ENCODE data around the gene LRRC58.
A peak's percentile ranks its signal among the peaks of the same experiment; 100 is the strongest.

The LRRC58 gene

GRCh38 chr3:120355486-120355885 lies 6.3 kb upstream of the LRRC58 start:
- Mint-ChIP-seq H3K4me3 (no peak overlapping the region), H3K27ac (no peak overlapping the region), H3K27me3 (peaks cover 7 to 29% of the 10 kb centered on the region in 2 donors), H3K4me1 (ENCODE audit: low read depth in 2 of 2) (no peaks in the 10 kb centered on the region), H3K36me3 (ENCODE audit: insufficient read depth) (no peaks in the 10 kb centered on the region), H3K9me3 (no peaks in the 10 kb centered on the region)
- ATAC-seq (replicated peaks) = no peak
- no peak for DNase-seq

- H3K9me3 Mint-ChIP-seq = no peaks in the 10 kb centered on the region
- H3K27ac Mint-ChIP-seq = no peak overlapping the region
- peaks cover 3 to 6% of the 10 kb centered on the region in 2 donors for H3K4me1 Mint-ChIP-seq (ENCODE audit: low read depth in 2 of 2)
- H3K4me3 Mint-ChIP-seq = no peak overlapping the region
- DNase-seq (no peak), ATAC-seq (replicated peaks) (no peak)
- H3K36me3 Mint-ChIP-seq (ENCODE audit: insufficient read depth) = peaks cover 10% of the 10 kb centered on the region
- peaks cover 7 to 25% of the 10 kb centered on the region in 2 donors for H3K27me3 Mint-ChIP-seq
Observed at GRCh38 chr3:120353463-120353862, 4.3 kb upstream of the LRRC58 start.

- ATAC-seq (replicated peaks) = no peak
- Mint-ChIP-seq H3K27ac (no peak overlapping the region), H3K36me3 (ENCODE audit: insufficient read depth) (peaks cover 19% of the 10 kb centered on the region), H3K9me3 (no peaks in the 10 kb centered on the region), H3K27me3 (peaks cover 7 to 15% of the 10 kb centered on the region in 2 donors), H3K4me3 (no peak overlapping the region), H3K4me1 (ENCODE audit: low read depth in 2 of 2) (peaks cover 13 to 16% of the 10 kb centered on the region in 2 donors)
- no peak for DNase-seq
Observed at GRCh38 chr3:120352017-120352416, 2.9 kb upstream of the LRRC58 start.

- H3K9me3 Mint-ChIP-seq = no peaks in the 10 kb centered on the region
- H3K27ac Mint-ChIP-seq = no peak overlapping the region
- peaks cover 24% of the 10 kb centered on the region for H3K36me3 Mint-ChIP-seq (ENCODE audit: insufficient read depth)
- H3K4me1 Mint-ChIP-seq (ENCODE audit: low read depth in 2 of 2) = peaks cover 24 to 30% of the 10 kb centered on the region in 2 donors
- ATAC-seq (replicated peaks) (no peak), DNase-seq (no peak)
- H3K4me3 Mint-ChIP-seq = peak overlapping the region; percentile 84 to 87
- H3K27me3 Mint-ChIP-seq = peaks cover 7 to 14% of the 10 kb centered on the region in 2 donors
Observed at GRCh38 chr3:120350401-120350941, 1.3 kb upstream of the LRRC58 start.

- Mint-ChIP-seq H3K27ac (peak overlapping the region; percentile 80 to 85), H3K36me3 (ENCODE audit: insufficient read depth) (peaks cover 25% of the 10 kb centered on the region), H3K4me1 (ENCODE audit: low read depth in 2 of 2) (peaks cover 28 to 37% of the 10 kb centered on the region in 2 donors), H3K9me3 (no peaks in the 10 kb centered on the region), H3K27me3 (peaks cover 7 to 9% of the 10 kb centered on the region in 2 donors), H3K4me3 (peak overlapping the region; percentile 84 to 87)
- no peak for DNase-seq
- ATAC-seq (replicated peaks) = no peak
Observed at GRCh38 chr3:120349855-120350125, 636 bp upstream of the LRRC58 start.

GRCh38 chr3:120348065-120348990 lies 826 bp downstream of the LRRC58 start:
- Mint-ChIP-seq H3K4me3 (peak overlapping the region; percentile 84 to 87), H3K4me1 (ENCODE audit: low read depth in 2 of 2) (peaks cover 38 to 50% of the 10 kb centered on the region in 2 donors), H3K27ac (peak overlapping the region; percentile 80 to 85), H3K9me3 (no peaks in the 10 kb centered on the region), H3K36me3 (ENCODE audit: insufficient read depth) (peaks cover 31% of the 10 kb centered on the region), H3K27me3 (no peaks in the 10 kb centered on the region)
- DNase-seq (peak; percentile 44 to 52 (median 51)), ATAC-seq (replicated peaks) (peak; percentile 55)

GRCh38 chr3:120344349-120344748 lies 4.8 kb downstream of the LRRC58 start:
- DNase-seq (no peak), ATAC-seq (replicated peaks) (peak; percentile 28)
- H3K4me3 Mint-ChIP-seq = peak overlapping the region; percentile 34 to 58
- H3K36me3 Mint-ChIP-seq (ENCODE audit: insufficient read depth) = peaks cover 29% of the 10 kb centered on the region
- H3K27me3 Mint-ChIP-seq = no peaks in the 10 kb centered on the region
- peak overlapping the region; percentile 33 to 75 for H3K27ac Mint-ChIP-seq
- no peaks in the 10 kb centered on the region for H3K9me3 Mint-ChIP-seq
- H3K4me1 Mint-ChIP-seq (ENCODE audit: low read depth in 2 of 2) = peaks cover 44 to 62% of the 10 kb centered on the region in 2 donors

- H3K27ac Mint-ChIP-seq = peak overlapping the region in 1 of 2 donors; percentile 68
- H3K36me3 Mint-ChIP-seq (ENCODE audit: insufficient read depth) = peaks cover 26% of the 10 kb centered on the region
- no peak for DNase-seq
- H3K4me3 Mint-ChIP-seq = no peak overlapping the region
- H3K27me3 Mint-ChIP-seq = no peaks in the 10 kb centered on the region
- no peak for ATAC-seq (replicated peaks)
- H3K9me3 Mint-ChIP-seq = no peaks in the 10 kb centered on the region
- peaks cover 41 to 71% of the 10 kb centered on the region in 2 donors for H3K4me1 Mint-ChIP-seq (ENCODE audit: low read depth in 2 of 2)
Observed at GRCh38 chr3:120341658-120342346, 7.4 kb downstream of the LRRC58 start.

- no peaks in the 10 kb centered on the region for H3K27me3 Mint-ChIP-seq
- no peaks in the 10 kb centered on the region for H3K9me3 Mint-ChIP-seq
- DNase-seq (no peak), ATAC-seq (replicated peaks) (no peak)
- H3K27ac Mint-ChIP-seq = peak overlapping the region in 1 of 2 donors; percentile 20
- H3K4me3 Mint-ChIP-seq = no peak overlapping the region
- peaks cover 29% of the 10 kb centered on the region for H3K36me3 Mint-ChIP-seq (ENCODE audit: insufficient read depth)
- peaks cover 27 to 58% of the 10 kb centered on the region in 2 donors for H3K4me1 Mint-ChIP-seq (ENCODE audit: low read depth in 2 of 2)
Observed at GRCh38 chr3:120339362-120339761, 9.8 kb downstream of the LRRC58 start.

- ATAC-seq (replicated peaks) = no peak
- H3K9me3 Mint-ChIP-seq = no peaks in the 10 kb centered on the region
- peak overlapping the region in 1 of 2 donors; percentile 39 for H3K27ac Mint-ChIP-seq
- DNase-seq = no peak
- H3K4me3 Mint-ChIP-seq = no peak overlapping the region
- H3K36me3 Mint-ChIP-seq (ENCODE audit: insufficient read depth) = peaks cover 35% of the 10 kb centered on the region
- H3K4me1 Mint-ChIP-seq (ENCODE audit: low read depth in 2 of 2) = peaks cover 21 to 55% of the 10 kb centered on the region in 2 donors
- H3K27me3 Mint-ChIP-seq = no peaks in the 10 kb centered on the region
Observed at GRCh38 chr3:120338517-120338916, 10.6 kb downstream of the LRRC58 start.

- Mint-ChIP-seq H3K36me3 (ENCODE audit: insufficient read depth) (peaks cover 52% of the 10 kb centered on the region), H3K9me3 (no peaks in the 10 kb centered on the region), H3K4me3 (no peak overlapping the region), H3K27me3 (no peaks in the 10 kb centered on the region), H3K4me1 (ENCODE audit: low read depth in 2 of 2) (peaks cover 6 to 22% of the 10 kb centered on the region in 2 donors), H3K27ac (no peak overlapping the region)
- ATAC-seq (replicated peaks) (no peak), DNase-seq (no peak)
Observed at GRCh38 chr3:120332646-120333045, 16.5 kb downstream of the LRRC58 start.

GRCh38 chr3:120331076-120331475 lies 18.1 kb downstream of the LRRC58 start:
- H3K9me3 Mint-ChIP-seq = no peaks in the 10 kb centered on the region
- ATAC-seq (replicated peaks) = no peak
- peaks cover 64% of the 10 kb centered on the region for H3K36me3 Mint-ChIP-seq (ENCODE audit: insufficient read depth)
- H3K27me3 Mint-ChIP-seq = no peaks in the 10 kb centered on the region
- peak overlapping the region in 1 of 2 donors; percentile 45 for H3K27ac Mint-ChIP-seq
- no peak for DNase-seq
- peaks cover 3 to 9% of the 10 kb centered on the region in 2 donors for H3K4me1 Mint-ChIP-seq (ENCODE audit: low read depth in 2 of 2)
- no peak overlapping the region for H3K4me3 Mint-ChIP-seq

- H3K9me3 Mint-ChIP-seq = no peaks in the 10 kb centered on the region
- H3K4me3 Mint-ChIP-seq = no peak overlapping the region
- H3K27ac Mint-ChIP-seq = no peak overlapping the region
- H3K4me1 Mint-ChIP-seq (ENCODE audit: low read depth in 2 of 2) = no peaks in the 10 kb centered on the region
- DNase-seq = no peak
- no peak for ATAC-seq (replicated peaks)
- no peaks in the 10 kb centered on the region for H3K27me3 Mint-ChIP-seq
- H3K36me3 Mint-ChIP-seq (ENCODE audit: insufficient read depth) = peaks cover 55% of the 10 kb centered on the region
Observed at GRCh38 chr3:120326784-120327183, 22.4 kb downstream of the LRRC58 start.
